ENCODE data around the gene SYT17.

GRCh38 chr16:19179546-19180490, 11.8 kb downstream of the SYT17 start:
- TF ChIP-seq CTCF (conservative IDR thresholded peaks at IDR 0.05; ENCODE audit: low read length) = peak; percentile 63
- no peak for TF ChIP-seq EZH2phosphoT487 (IDR thresholded peaks at IDR 0.05; ENCODE audit: borderline replicate concordance)

Data from Loucy (cell line).